NCI-H1436 treated with DMSO at 0.1 percent for 48 hours (cell line): ENCODE data around the gene BTBD17.
"Not testable (repeated sequence)": the region's sequence is repeated elsewhere in the genome, so short reads cannot be mapped to it uniquely, and the experiment has no call there.

ENCODE experiments used
- DNase-seq: peaks from one replicate; lab custom pipeline; 2025; lab: John Stamatoyannopoulos, UW

Gene BTBD17, protein sequence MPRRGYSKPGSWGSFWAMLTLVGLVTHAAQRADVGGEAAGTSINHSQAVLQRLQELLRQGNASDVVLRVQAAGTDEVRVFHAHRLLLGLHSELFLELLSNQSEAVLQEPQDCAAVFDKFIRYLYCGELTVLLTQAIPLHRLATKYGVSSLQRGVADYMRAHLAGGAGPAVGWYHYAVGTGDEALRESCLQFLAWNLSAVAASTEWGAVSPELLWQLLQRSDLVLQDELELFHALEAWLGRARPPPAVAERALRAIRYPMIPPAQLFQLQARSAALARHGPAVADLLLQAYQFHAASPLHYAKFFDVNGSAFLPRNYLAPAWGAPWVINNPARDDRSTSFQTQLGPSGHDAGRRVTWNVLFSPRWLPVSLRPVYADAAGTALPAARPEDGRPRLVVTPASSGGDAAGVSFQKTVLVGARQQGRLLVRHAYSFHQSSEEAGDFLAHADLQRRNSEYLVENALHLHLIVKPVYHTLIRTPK

DNA sequence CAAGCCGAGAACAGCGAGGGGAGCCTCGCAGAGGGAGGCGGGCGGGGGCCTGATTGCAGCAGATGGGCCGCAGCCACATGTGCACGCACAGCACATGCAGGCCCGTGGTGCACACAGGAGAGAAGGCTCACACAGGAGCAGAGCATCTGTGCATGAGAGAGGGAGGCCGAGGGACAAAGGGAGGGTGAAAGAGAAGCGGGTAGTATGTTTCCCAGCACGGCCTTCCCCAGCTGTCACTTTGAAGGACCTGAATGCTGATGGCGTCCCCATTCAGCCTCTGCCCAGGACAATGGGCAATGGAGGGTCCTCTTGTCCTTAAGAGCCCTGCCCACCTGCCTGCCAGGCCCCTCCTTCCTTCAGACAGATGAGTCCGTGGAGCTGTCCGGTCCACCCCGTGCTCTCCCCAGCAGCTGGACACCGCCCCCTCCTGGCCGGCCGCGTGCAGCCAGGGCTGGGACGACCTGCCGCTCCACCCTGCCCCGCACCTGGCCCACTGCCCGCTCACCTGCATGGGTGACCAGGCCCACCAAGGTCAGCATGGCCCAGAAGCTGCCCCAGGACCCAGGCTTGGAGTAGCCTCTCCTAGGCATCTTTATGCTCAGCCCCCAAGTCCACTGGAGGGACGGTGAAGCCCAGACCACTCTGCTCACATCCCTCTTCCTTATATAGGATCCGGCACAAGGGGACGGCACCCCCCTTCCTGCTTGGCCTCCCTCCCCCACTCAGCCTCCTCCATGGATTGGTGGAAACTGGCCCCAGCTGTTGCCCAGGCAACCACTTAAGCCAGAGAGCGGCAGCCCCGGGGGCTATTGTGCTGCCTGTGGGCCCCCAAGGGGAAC is at the start of gene BTBD17:
Gene BTBD17, minus strand, starts transcription at position 639 of the 839 bp plus-strand sequence. Its CDS starts 49 bp downstream, at position 590.
- peak; percentile 95 for DNase-seq

DNA sequence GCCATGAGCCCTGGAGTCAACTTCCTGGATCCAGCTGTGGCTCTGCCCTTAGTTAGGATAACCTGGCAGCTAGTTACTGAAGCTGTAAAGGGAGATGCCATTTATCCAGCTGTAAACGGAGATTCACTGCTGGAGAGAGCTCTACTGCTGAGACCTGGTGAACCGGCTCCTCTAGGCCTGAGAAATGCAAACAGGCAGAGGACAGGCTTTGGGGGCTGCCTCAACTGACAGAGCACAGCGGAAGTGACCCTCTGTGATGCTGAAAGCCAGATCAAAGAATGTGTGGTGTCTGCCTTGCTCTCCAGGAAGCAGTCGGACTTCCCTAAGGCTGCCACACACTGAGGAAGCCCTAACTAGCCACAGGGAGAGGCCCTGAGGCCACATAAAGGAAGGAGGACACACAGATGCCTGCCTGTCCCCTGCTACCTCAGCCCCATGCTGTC is 48.4 kb upstream of the BTBD17 start:
- no peak for DNase-seq

DNA sequence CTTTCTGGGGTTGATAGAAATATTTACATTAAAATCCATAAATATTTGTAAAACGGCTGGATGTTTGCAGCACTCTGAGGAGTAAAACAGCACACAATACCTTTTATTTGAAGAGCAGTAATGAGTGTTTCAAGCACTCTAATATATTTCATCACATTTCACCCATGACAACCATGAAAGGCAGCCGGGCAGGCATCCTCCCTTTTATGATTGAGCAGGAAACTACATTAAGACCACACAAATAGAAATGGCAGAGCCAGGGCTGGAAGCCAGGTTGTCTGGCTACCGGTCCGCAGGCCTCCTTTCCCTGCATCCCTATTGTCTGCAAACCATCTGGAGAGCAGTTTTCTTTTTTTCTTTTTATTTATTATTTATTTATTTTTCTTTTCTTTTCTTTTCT is 47.1 kb upstream of the BTBD17 start:
- peak; percentile 26 for DNase-seq

DNA sequence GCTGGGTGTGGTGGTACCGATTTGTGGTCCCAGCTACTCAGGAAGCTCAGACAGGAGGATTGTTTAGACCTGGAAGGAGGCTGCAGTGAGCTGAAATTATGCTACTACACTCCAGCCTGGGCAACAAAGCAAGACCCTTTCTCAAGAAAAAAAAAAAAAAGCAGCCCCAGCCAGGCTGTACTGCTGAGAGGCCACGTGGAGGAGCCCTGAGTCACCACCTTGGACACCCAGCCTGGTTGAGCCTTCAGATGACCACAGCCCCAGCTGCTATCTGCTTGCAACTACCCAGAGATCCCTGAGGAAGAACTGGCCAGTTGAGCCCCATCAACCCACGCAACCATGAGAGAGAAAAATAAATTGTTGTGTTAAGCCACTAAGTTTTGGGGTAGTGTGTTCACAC is 46.6 kb upstream of the BTBD17 start:
- no peak for DNase-seq

DNA sequence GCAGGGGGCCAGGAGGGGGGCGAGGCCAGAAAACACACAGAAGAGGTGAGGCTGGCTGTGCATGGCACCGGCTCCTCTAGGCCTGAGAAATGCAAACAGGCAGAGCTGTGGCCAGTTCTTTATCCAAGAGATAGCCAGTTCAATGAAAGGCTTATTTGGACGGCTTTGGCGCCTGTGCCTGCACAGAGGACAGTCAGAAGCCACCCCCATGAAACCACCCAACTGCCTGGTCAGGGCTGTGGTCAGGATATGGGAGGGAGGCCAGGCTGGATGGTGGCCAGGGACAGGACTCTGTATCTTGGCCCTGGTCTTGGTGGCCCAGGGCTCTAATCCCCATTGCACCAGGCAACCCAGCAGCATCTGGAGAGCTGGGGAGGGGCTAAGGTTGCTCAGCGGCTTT is 45.7 kb upstream of the BTBD17 start:
- DNase-seq, result no peak

DNA sequence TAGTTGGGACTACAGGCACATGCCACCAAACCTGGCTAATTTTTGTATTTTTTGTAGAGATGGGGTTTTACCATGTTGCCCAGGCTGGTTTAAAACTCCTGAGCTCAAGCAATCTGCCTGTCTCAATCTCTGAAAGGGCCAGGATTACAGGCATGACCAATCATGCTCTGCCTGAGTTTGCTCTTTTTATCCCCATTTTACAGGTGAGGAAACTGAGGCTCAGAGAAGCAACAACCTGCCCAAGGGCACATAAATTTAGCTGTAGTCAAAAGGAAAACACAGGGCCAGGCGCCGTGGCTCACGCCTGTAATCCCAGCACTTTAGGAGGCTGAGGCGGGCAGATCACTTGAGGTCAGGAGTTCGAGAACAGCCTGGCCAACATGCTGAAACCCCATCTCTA is 43.6 kb upstream of the BTBD17 start:
- not testable (repeated sequence) for DNase-seq

DNA sequence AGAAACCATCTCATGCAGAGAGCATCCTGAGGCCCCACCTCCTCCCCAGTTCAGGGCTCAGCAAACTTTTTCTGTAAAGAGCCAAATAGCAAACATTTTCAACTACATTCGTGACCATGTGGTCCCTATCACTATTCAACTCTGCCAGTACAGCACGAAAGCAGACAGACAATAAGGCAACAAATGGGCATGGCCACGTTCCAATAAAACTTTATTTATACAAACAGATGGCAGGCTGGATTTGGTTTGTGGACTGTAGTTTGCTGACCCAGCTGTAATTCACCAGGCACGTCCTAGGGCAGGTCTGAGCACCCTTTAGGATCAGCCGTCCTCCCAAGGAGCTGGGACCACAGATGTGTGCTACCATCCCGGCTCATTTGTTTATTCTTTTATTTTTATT is 43.1 kb upstream of the BTBD17 start:
- no peak for DNase-seq

DNA sequence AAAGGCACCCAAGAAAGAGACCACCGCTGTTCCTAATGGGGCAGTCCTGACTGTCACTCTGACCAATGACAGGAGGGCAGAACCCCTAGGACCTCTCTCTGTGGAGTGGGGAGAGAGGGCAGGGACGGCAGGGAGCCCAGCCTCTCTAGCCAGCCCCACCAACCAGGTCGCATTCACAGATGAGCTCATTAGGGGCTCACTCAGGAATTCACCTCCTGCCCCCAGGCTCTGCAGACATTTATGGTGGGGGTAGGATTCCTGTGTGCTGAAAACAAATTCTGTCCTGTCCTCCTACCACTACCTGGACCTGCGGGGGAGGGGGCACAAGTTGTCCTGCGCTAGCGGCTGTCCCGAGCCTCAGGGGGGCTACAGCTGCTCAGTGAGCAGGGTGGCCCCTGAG is 42.5 kb upstream of the BTBD17 start:
- no peak for DNase-seq

DNA sequence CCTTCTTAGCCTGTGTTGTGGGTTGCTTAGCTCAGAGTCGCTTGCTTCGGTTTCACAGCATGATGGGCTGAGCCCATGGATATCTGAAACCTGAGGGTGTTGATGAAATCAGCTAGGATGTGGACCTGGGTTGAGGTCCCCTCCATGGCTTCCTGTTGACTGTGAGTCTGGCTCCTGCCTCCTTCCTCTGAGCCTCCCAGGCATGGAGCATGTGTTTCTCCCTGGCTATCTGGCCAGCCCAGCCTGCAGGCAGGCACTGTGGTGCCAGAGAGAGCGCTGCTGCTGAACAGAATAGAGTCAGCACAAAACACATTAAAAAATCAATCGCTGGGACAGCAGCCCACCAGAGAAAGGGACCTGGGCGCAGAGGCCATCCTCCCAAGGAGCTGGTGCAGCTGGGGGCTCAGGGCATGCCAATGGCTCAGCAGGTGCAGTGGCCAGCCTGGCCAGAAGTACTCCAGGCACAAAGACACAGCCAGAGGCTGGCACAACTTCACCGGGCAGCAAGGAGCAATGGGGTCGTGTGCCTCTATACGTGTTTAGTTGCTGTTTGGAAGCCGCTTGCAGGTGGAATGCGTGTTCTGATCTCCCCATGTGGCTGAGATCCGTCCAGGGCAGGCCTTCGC is 42.0 kb upstream of the BTBD17 start:
- no peak for DNase-seq

DNA sequence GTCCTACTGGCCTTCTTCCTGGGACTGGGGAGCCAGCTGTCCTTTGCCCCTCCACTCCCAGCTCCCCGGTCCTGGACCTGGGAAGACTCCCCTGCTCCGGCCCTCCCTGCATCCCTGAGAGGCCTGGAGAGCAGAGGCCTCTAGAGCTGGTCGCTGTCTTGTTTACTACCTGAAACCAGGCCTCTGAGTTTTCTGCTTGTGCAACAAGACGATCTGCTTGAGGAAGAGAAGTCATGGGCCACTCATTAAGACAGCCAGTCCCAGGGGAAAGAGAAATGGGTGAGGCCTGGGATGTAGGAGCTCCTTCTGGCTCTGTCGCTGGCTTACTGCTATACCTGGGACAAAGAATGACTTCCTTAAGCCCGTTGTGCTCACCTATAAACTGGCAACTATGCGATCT is 40.4 kb upstream of the BTBD17 start:
- DNase-seq, result no peak

DNA sequence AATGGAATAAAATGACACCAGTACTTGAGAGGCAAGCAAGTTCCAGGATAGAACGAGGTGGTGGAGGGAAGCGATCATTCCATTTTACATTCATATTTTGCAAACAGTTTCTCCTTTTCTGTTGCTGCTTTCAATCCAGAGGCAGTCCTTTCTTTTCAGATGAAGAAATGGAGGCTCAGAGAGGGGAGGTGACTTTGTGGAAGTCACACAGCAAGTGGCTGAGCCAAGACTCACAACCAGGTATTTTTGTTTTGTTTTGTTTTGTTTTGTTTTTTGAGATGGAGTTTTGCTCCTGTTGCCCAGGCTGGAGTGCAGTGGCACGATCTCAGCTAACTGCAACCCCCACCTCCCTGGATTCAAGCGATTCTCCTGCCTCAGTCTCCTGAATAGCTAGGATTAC is 34.9 kb upstream of the BTBD17 start:
- no peak for DNase-seq

DNA sequence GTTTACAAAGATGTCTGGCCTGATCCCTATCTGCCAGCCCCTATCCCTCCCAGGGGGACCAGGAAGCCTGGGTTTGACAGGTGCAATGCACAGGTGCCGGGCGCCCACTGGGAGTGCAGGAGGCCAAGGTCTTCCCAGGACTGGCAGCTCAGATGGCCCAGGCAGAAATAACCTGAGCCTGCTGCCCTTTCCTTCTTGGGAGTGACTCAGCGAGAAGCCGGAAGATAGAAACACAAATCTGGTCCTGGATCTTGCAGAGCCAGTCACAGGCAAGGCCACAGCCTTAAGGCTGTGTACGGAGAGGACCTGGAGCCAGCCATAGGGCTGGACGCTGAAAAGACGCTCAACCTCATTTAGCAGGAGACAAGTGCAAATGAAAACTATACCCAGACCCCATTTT is 33.3 kb upstream of the BTBD17 start:
- DNase-seq, result no peak

DNA sequence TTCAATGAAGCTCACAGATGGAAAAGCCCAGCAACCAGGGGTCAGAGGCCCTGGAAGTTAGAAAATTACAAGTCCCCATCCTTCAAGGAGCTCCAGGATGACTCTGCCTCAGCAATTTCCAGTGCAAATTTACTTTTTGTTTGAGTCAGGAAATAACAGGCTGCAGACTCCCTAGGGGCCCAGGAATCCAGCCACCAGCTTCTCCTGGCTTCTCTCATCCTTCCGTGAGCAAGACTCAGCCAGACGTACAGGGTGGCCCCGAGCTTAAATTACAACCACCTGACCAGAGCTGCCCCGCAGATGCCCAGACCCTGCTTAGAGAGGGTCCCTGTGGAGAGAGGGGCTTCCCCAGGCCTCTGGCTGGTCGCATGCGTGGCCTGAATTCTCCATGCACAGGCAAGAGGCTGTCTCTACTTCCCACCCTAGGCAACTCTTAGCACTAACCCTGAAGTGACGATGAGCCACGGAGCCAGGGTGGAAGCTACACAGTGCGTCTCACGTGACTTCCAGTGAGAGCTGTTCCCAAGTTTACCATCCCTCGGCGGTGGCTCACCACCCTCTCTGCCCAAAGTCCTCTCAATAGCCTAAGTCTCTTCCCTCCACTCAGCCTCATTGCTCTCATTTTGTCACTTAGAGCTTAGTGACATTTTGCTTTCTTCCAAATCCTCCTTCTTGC is 32.7 kb upstream of the BTBD17 start:
- no peak for DNase-seq

DNA sequence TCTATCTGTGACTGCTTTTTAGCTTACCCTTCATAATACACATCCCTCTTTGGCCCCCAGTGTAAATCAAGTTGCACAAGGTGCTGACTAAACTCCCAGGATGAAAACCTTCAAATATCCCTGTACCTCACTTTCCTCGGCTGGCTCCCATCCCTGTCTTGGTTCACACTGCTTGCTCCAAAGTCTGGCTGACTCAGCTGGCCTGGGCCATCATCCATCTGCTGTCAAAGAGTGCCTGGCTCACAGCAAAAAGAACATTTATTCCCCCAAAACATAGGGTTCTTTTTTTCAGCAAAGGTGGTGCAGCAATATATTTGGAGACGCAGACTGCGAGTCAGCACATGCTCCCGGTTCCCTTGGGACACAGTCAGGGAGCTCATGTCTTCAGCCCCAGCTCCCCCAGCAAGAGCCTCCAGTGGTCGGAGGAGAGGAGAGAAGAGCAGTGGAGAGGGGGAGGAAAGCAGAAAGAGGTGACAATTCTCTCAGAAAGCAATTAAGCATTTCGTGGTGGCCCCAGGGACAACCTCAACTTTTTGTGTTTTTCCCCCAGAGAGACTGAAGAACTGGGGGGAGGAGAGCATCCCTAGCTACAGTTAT is 31.8 kb upstream of the BTBD17 start:
- DNase-seq, result no peak

DNA sequence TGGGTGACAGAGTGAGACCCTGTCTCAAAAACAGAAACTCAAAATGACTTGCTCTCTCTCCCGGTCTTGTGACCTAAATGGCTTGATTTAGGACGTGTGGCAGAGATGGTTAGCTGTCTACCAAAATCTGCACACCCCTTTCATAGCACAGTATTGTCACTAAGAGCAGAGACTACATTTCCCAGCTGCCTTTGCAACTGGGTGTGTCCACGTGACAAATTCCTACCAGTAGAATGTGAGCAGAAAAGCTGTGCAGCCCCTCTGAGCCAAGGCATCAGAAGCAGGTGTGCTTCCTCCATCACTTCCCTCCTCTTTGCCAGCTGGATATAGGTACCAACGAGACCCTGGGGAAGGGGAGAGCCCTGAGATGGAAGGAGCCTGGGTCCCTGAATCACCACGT is 31.2 kb upstream of the BTBD17 start:
- DNase-seq, result no peak

DNA sequence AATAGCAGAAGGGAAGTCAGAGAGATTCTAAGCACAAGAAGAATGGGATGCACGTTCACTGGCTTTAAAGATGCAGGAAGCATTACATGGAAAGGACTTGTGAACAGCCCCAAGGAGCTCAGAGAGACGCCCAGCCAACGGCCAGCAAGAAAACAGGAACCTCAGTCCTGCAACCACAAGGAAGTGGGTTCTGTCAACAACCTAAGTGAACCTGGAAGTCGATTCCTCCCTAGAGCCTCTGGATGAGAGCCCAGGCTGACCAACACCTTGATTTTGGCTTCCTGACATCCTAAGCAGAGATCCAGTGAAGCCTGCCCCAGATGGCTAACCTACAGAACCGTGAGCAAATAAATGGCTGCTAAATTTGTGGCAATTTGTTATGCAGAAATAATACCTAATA is 30.1 kb upstream of the BTBD17 start:
- DNase-seq, result no peak

DNA sequence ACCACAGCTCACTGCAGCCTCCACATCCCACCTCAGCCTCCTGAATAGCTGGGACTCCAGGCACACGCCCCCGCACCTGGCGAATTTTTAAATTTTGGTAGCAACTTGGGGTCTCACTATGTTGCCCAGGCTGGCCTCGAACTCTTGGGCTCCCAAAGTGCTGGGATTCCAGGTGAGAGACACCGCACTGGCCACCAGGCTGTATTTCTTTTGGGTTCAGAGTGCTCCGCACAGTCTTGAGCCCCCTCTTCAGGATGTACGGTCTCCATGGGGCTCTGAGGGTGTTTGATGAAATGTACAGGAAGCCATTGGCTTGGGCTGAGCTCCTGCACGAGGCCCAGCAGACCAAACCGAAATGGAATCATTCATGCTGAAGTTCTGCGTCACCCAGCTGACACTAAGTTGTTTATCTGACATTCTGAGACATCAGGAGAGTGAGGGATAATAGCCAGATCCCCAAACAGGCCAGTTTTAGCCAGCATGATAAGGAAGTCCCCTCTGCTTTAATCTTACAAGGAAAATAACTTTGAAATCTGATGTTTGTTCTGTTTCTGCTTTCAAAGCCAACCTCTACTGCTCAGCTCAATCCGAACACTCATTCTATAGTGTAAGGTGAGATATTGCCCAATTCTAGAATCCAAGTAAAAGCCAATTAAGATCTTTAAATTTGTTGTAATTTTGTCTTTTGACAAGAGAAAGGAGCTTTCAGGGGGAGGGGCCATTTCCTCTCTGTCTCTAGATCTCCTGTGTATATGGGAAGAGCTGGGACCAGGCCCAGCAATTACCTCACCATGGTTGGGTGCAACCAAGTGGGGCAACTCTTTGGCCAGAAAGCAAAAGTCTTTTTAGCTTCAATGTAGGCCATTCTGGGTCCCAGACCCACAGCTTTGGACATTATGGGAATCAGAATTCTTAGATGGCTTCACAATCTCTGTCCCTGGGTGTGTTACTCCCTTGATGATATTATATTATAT is 29.3 kb upstream of the BTBD17 start:
- DNase-seq, result no peak

DNA sequence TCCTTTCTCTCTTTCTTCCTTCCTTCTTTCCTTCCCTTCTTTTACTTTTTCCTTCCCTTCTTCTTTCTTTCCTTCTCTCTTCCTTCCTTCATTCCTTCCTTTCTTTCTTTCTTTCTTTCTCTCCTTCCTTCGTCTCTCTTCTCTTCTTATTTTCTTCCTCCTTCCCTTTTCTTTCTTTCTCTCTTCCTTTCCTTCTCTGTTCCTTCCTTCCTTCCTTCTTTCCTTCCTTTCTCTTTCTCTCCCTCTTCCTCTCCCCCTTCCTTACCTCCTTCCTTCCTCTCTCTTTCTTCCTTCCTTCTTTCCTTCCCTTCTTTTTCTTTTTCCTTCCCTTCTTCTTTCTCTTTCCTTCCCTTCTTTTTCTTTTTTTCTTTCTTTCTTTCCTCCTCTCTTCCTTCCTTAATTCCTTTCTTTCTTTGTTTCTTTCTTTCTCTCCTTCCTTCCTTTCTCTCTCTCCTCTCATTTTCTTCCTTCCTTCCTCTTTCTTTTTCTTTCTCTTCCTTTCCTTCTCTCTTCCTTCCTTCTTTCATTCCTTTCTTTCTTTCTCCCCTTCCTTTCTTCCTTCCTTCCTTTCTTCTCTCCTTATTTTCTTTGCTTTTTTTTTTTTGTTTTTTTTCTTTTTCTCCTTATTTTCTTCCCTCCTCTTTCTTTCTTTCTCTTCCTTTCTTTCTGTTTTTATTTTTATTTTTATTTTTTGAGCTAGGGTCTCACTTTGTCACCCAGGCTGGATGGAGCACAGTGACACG is 28.4 kb upstream of the BTBD17 start:
- DNase-seq, result no peak

DNA sequence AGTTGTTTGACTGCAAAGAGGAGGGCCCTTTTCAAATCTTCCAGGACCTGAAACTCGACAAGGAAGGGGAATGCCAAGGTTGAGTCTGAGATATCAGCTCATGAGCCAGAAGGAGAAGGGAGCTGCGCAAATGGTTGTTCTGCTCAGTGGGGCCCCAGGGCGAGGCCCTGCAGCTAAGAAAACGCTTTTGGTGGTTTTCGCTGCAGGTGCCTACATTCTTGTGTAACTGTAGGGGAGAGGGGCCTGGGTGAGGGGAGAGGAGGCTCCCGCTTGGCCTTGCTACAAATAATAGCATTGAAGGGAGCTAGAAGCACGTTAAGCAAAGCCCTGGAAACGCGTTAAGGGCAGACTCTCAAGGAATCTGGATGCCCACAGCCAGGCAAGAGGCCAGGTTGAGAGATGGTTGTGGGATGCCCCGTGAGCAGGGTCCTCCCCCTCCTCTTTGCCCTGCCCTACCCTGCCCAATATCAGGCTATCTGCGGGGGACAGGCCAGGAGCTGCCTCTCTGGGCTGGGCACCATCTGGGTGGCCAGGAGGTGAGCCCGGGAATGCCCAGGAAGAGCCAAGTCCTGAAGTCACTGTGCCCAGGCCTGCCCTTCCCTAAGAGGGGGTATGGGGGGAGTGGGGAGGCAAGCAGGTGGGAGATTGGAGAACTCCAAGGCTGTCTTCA is 27.6 kb upstream of the BTBD17 start:
- DNase-seq, result no peak
